ENCODE results near the gene LUM.

The LUM gene

GRCh38 chr12:91065396-91065795 lies 45.9 kb downstream of the LUM start:
- DNase-seq (ENCODE audit: insufficient read length), result no peak
- TF ChIP-seq POLR2A (IDR thresholded peaks at IDR 0.05; ENCODE audit: low read depth, low read length), result no peak
- no peak for TF ChIP-seq TAF1 (IDR thresholded peaks at IDR 0.05; ENCODE audit: borderline replicate concordance, low read depth, low read length)
- no peak for TF ChIP-seq POLR2AphosphoS5 (IDR thresholded peaks at IDR 0.05; ENCODE audit: low read depth, low read length)
- FAIRE-seq, result no peak

DNA sequence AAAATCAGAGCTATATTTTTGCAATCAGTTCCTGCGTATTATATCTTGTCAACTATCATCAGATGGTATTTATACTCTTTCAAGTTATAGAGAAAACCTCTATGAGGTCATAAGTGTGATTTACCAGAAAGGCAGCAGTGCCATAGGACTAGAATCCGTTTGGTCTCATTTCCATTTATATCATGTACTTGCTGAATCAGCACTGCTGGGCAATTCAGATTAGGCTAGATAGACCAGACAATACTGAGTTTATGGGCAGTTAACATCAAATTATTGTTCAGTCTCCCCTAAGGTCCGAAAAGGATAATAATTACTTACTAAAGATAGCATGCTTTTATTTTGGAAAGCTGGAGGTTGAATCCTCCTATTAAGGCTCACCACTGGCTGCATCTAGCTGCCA lies 46.7 kb downstream of the LUM start:
- no peak for TF ChIP-seq POLR2AphosphoS5 (IDR thresholded peaks at IDR 0.05; ENCODE audit: low read depth, low read length)
- TF ChIP-seq POLR2A (IDR thresholded peaks at IDR 0.05; ENCODE audit: low read depth, low read length), result no peak
- no peak for TF ChIP-seq TAF1 (IDR thresholded peaks at IDR 0.05; ENCODE audit: borderline replicate concordance, low read depth, low read length)

GRCh38 chr12:91061091-91061490 lies 50.2 kb downstream of the LUM start:
- TF ChIP-seq POLR2A (IDR thresholded peaks at IDR 0.05; ENCODE audit: low read depth, low read length) (no peak), TAF1 (IDR thresholded peaks at IDR 0.05; ENCODE audit: borderline replicate concordance, low read depth, low read length) (no peak), POLR2AphosphoS5 (IDR thresholded peaks at IDR 0.05; ENCODE audit: low read depth, low read length) (no peak)
- no peak for FAIRE-seq
- DNase-seq (ENCODE audit: insufficient read length), result no peak

More for the DNA sequence above, 46.7 kb downstream of the LUM start:
- DNase-seq (ENCODE audit: insufficient read length), result no peak
- FAIRE-seq, result no peak

- DNase-seq (ENCODE audit: insufficient read length) (no peak), FAIRE-seq (no peak)
- TF ChIP-seq TAF1 (IDR thresholded peaks at IDR 0.05; ENCODE audit: borderline replicate concordance, low read depth, low read length) (no peak), POLR2AphosphoS5 (IDR thresholded peaks at IDR 0.05; ENCODE audit: low read depth, low read length) (no peak), POLR2A (IDR thresholded peaks at IDR 0.05; ENCODE audit: low read depth, low read length) (no peak)
Measured at GRCh38 chr12:91059211-91059610, 52.1 kb downstream of the LUM start.

GRCh38 chr12:91058786-91059185 lies 52.5 kb downstream of the LUM start:
- DNase-seq (ENCODE audit: insufficient read length) (no peak), FAIRE-seq (no peak)
- TF ChIP-seq POLR2A (IDR thresholded peaks at IDR 0.05; ENCODE audit: low read depth, low read length) (no peak), TAF1 (IDR thresholded peaks at IDR 0.05; ENCODE audit: borderline replicate concordance, low read depth, low read length) (no peak), POLR2AphosphoS5 (IDR thresholded peaks at IDR 0.05; ENCODE audit: low read depth, low read length) (no peak)

- FAIRE-seq (no peak), DNase-seq (ENCODE audit: insufficient read length) (no peak)
- no peak for TF ChIP-seq POLR2A (IDR thresholded peaks at IDR 0.05; ENCODE audit: low read depth, low read length)
- no peak for TF ChIP-seq TAF1 (IDR thresholded peaks at IDR 0.05; ENCODE audit: borderline replicate concordance, low read depth, low read length)
- TF ChIP-seq POLR2AphosphoS5 (IDR thresholded peaks at IDR 0.05; ENCODE audit: low read depth, low read length), result no peak
Measured at GRCh38 chr12:91057368-91058165, 53.7 kb downstream of the LUM start, which contains the start of gene KERA. TSS of gene KERA (minus strand) at chr12:91058024. CDS start at chr12:91056281, 1,743 bp downstream.

GRCh38 chr12:91056488-91056887 lies 54.8 kb downstream of the LUM start:
- TF ChIP-seq POLR2A (IDR thresholded peaks at IDR 0.05; ENCODE audit: low read depth, low read length) (no peak), TAF1 (IDR thresholded peaks at IDR 0.05; ENCODE audit: borderline replicate concordance, low read depth, low read length) (no peak), POLR2AphosphoS5 (IDR thresholded peaks at IDR 0.05; ENCODE audit: low read depth, low read length) (no peak)
- no peak for FAIRE-seq
- no peak for DNase-seq (ENCODE audit: insufficient read length)

DNA sequence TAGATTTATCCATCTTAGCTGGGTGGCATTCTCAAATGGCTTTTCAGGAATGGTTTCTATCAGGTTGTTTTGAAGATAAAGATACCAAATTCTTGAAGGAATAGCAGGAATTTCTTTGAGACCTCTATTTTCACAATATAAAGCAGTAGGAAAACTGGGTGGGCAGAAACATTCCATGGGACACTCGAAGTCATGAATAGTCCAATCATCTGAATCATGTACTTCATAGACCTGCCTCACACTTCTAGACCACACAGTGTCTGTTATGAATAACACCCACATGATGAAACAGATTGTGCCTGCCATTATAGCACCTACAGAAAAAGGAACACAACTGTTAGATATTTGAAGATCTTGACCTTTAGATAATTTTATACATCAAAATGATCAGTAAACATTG lies 55.3 kb downstream of the LUM start:
- TF ChIP-seq POLR2A (IDR thresholded peaks at IDR 0.05; ENCODE audit: low read depth, low read length) (no peak), TAF1 (IDR thresholded peaks at IDR 0.05; ENCODE audit: borderline replicate concordance, low read depth, low read length) (no peak), POLR2AphosphoS5 (IDR thresholded peaks at IDR 0.05; ENCODE audit: low read depth, low read length) (no peak)
- DNase-seq (ENCODE audit: insufficient read length) (no peak), FAIRE-seq (no peak)

GRCh38 chr12:91053951-91054715 lies 57.2 kb downstream of the LUM start:
- FAIRE-seq, result no peak
- TF ChIP-seq POLR2AphosphoS5 (IDR thresholded peaks at IDR 0.05; ENCODE audit: low read depth, low read length), result no peak
- TF ChIP-seq TAF1 (IDR thresholded peaks at IDR 0.05; ENCODE audit: borderline replicate concordance, low read depth, low read length), result no peak
- no peak for TF ChIP-seq POLR2A (IDR thresholded peaks at IDR 0.05; ENCODE audit: low read depth, low read length)
- no peak for DNase-seq (ENCODE audit: insufficient read length)
